SH-SY5Y (cell line): ENCODE data around the gene PTCD3.

Experiments
- GATA2 ChIP-seq: IDR thresholded peaks from 2 replicates; pipeline ENCODE4 v1.6.1; 2011; ENCODE audit warnings: mild to moderate bottlenecking, low read depth, low read length
- GATA3 ChIP-seq: IDR thresholded peaks from 2 replicates; pipeline ENCODE4 v1.6.1; 2011; ENCODE audit warnings: low read depth, mild to moderate bottlenecking, low read length, moderate library complexity

PTCD3 gene

GRCh38 chr2:86073225-86073624, 32.8 kb upstream of the PTCD3 start:
- TF ChIP-seq GATA2 (no peak), GATA3 (no peak)

DNA sequence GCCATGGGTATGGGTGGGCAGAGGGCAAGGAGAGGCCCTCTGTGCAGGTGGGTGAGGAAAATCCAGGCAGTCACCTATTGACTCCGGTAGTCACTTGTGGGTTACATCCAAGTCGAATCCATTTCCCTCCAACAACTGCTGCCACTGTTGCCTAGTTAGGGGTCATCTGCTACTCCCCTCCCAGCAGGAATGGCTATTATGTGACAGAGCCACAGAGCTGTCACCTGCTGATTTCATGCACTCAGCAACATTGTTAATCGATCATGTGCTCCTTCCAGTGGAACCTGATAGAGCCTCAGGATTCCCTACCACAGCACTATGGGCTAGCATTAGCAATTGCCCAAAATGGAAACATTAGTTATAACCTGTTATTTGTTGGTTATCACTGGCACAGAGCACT, 31.8 kb upstream of the PTCD3 start:
- TF ChIP-seq GATA2 (no peak), GATA3 (no peak)

- TF ChIP-seq GATA2, result no peak
- no peak for TF ChIP-seq GATA3
These were observed 31.2 kb upstream of the PTCD3 start for GRCh38 chr2:86074811-86075210.

GRCh38 chr2:86075886-86076285, 30.1 kb upstream of the PTCD3 start:
- TF ChIP-seq GATA3, result no peak
- no peak for TF ChIP-seq GATA2

- no peak for TF ChIP-seq GATA3
- no peak for TF ChIP-seq GATA2
These were observed 27.1 kb upstream of the PTCD3 start for GRCh38 chr2:86078774-86079545.

DNA sequence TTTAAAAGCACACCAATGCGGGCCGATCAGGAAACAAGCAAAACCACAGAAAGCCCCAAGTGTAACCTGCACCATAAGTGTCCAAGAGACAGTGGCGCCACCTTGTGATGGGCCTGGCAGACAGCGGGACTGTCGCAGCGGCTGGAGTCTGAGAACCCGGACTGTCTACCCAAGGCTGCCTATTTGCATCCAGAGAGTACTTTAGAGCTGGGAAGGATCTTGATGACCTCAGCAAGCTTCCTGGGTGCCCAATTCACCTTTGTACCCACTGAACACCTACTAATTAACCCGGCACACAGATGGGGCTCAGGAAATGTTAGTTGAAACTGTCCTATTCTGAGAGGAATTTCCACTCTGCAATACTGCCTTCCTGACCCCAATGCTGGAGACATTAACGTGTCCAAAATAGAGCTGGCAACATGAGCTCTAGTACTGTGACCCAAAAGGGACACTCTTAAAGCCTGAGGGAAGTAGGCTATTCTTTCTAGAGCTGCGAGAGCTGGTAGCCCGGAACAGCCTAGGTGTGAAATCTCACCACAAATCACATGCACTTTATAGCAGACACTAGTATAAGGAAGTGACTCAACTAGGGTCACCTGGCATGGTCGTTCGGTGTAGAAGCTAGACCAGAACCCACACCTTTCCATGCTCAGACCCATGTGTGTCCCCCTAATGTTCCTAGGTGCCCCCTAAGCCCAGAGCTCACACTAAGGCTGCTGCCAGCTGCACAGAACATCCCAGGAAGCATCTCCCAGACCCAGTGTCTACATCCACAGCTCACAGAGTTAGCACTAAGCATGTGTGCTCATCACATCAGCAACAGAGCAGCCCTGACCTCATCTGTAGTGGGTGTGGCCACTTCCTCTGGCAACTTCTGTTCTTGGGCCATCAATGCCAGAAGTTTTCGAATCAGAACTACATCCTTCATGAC, 25.8 kb upstream of the PTCD3 start:
- TF ChIP-seq GATA3 (no peak), GATA2 (no peak)

DNA sequence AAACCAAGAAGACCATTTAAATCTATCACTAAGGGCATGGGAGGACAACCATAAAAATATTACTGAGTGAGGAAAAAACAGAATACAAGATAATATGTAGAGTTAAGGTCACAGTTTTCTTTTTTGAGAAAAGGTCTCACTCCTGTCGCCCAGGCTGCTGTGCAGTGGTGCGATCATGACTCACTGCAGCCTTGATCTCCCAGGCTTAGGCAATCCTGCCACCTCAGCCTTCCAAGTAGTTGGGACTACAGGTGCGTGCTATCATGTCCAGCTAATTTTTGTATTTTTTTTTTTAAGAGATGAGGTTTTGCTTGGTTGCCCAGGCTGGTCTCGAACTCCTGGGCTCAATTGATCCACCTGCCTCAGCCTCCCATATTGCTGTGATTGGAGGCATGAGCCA, 24.3 kb upstream of the PTCD3 start:
- TF ChIP-seq GATA2, result no peak
- no peak for TF ChIP-seq GATA3

- TF ChIP-seq GATA3 (no peak), GATA2 (no peak)
These were observed 23.3 kb upstream of the PTCD3 start for GRCh38 chr2:86082756-86083155.

DNA sequence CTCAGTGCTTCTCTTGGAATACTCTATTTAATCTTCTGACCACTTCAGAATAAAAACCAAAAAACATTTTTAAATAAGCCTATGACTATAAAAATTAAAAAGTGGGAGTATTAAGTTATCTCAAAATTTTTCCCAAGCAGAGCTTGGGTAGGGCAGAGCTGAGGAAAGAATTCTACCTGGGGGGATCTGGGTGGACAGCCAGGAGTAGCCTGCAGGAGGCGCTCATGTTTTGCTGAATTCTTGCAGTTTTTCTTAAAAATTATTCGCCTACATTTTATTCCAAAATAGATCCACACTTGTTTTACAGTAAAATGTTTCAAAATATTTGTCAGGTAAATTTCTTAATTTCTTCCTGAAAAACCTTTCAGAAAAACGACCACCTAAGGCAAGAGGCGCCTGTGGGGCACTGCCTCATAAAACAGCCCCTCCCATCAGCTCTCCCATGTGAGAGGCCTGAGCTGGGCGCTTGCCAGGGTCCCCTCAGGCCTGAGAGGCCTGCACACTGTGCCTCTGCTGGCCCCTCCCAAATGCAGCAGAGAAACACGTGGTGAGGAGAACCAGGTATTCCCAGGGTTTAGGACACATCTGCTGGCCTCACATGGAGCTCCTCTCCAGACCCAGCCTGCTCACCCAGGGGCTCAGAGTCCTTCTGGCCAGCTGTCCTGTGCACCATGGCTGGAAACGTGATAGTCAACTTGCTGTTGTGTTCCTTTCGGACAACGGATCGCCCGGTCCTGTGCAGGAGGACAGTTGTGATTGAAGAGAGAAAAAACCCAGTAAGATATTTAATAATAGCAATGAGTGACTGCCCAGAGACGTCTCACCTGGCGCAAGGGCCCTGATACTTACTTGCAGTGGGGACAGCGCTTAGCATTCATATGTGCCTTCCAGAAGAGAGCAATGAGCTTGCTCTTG, 17.8 kb upstream of the PTCD3 start:
- TF ChIP-seq GATA3, result no peak
- no peak for TF ChIP-seq GATA2

DNA sequence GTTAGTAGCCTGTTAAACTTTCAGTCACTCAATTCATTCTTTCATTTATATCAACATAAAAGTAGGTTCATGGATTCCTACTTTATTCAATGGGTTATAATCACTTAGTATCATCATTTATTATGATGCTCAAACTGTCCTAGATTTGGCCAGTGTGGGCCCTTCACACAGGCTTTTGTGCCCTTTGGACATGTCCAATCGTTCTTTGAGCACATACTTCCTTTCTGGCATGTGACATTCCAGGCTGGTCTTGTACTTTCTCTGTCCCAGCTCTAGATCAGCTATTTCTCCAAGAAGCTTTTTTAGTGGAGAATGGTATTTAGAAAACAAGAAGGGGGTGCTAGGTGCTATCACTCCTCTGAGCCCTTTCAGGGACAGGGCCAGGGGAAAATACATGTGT, 11.8 kb upstream of the PTCD3 start:
- TF ChIP-seq GATA2, result no peak
- no peak for TF ChIP-seq GATA3

GRCh38 chr2:86097114-86097896, 8.7 kb upstream of the PTCD3 start:
- TF ChIP-seq GATA3, result no peak
- TF ChIP-seq GATA2, result no peak

GRCh38 chr2:86097913-86098312, 8.1 kb upstream of the PTCD3 start:
- TF ChIP-seq GATA3, result no peak
- no peak for TF ChIP-seq GATA2

GRCh38 chr2:86102157-86102556, 3.9 kb upstream of the PTCD3 start:
- no peak for TF ChIP-seq GATA3
- no peak for TF ChIP-seq GATA2
